NT2/D1 (cell line): ENCODE measurements around the gene GALK1.

Experiments
- SUZ12 ChIP-seq: IDR thresholded peaks from 2 replicates; pipeline ENCODE4 v1.6.1; 2011; ENCODE audit not compliant: insufficient read length, insufficient read depth; ENCODE audit errors: extremely low read depth
- YY1 ChIP-seq: IDR thresholded peaks from 2 replicates; pipeline ENCODE4 v1.6.1; 2011; ENCODE audit not compliant: insufficient read length, insufficient read depth
- ZNF274 ChIP-seq: IDR thresholded peaks from 2 replicates; pipeline ENCODE4 v1.6.1; 2011; ENCODE audit warnings: mild to moderate bottlenecking, low read depth, low read length

- TF ChIP-seq YY1 (no peak), SUZ12 (no peak), ZNF274 (no peak)
Measured at GRCh38 chr17:75723171-75723930, 41.6 kb downstream of the GALK1 start.
